GM12891 (cell line): Measurements from ENCODE around the gene CBLB.
A peak's percentile ranks its signal among the peaks of the same experiment; 100 is the strongest.

Experiments
- DNase-seq: peaks from one replicate; pipeline ENCODE4 v3.0.0; 2011; ENCODE audit warnings: low spot score; ENCODE audit not compliant: insufficient read length
- FAIRE-seq: peaks from 2 replicates; lab custom pipeline; 2011; peaks lifted over from hg19 to GRCh38; lab: Jason Lieb, UNC
- PAX5 ChIP-seq: IDR thresholded peaks from 2 replicates; pipeline ENCODE4 v1.6.1; 2011; ENCODE audit warnings: low read length, moderate library complexity, mild to moderate bottlenecking; ENCODE audit not compliant: insufficient read depth, severe bottlenecking
- POLR2A ChIP-seq: IDR thresholded peaks from 2 replicates; pipeline ENCODE4 v1.6.1; 2011; ENCODE audit warnings: low read depth, low read length, control low read depth
- POLR2AphosphoS5 ChIP-seq: IDR thresholded peaks from 2 replicates; pipeline ENCODE4 v1.6.1; 2011; ENCODE audit warnings: low read depth, low read length, control low read depth
- POU2F2 ChIP-seq: IDR thresholded peaks from 2 replicates; pipeline ENCODE4 v1.6.1; 2011; ENCODE audit warnings: low read depth, mild to moderate bottlenecking, control low read depth, low read length, moderate library complexity
- SPI1 ChIP-seq: IDR thresholded peaks from 2 replicates; pipeline ENCODE4 v1.6.1; 2011; ENCODE audit warnings: low read depth, low read length, control low read depth
- TAF1 ChIP-seq: IDR thresholded peaks from 2 replicates; pipeline ENCODE4 v1.6.1; 2011; ENCODE audit warnings: low read depth, low read length, control low read depth

The CBLB gene

DNA sequence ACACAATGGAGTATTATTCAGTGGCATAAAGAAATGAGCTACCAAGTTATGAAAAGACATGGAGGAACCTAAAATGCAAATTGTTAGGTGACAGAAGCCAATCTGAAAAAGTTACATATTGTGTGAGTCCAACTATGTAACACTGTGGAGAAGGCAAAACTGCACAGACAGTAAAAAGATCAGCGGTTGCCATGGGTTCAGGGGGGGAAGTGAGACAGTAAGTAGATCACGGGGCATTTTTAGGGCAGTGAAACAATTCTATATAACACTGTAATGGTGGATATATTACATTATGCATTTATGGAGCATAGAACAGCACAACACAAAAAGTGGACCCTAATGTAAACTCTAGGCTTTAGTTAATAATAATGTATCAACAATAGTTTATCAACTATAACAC, 17.6 kb downstream of the CBLB start:
- FAIRE-seq (peak; percentile 52), DNase-seq (no peak)
- TF ChIP-seq POLR2AphosphoS5 = no peak
- no peak for TF ChIP-seq TAF1
- no peak for TF ChIP-seq POU2F2
- no peak for TF ChIP-seq PAX5
- TF ChIP-seq SPI1 = peak; percentile 81
- TF ChIP-seq POLR2A = no peak

DNA sequence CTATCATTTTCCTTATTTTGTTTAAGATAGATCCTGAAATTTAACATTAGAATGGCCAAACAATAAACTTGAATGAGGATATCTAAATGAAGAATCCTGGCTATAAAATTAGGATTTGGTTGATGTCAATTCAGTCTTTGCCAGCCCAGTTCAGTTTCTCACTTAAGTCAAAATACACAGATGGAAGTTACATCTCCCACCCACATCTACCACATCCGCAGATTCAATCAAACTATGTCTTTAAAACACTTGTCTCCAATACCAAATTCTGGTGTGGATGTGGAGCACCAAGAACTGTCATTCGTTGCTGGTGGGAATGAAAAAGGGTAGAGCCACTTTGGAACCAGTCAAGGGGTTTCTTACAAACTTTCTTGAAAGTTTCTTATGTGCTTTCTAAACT, 18.2 kb downstream of the CBLB start:
- DNase-seq (no peak), FAIRE-seq (no peak)
- TF ChIP-seq SPI1 = no peak
- no peak for TF ChIP-seq TAF1
- TF ChIP-seq POLR2A = no peak
- TF ChIP-seq POLR2AphosphoS5 = no peak
- TF ChIP-seq PAX5 = no peak
- TF ChIP-seq POU2F2 = no peak

GRCh38 chr3:105848821-105849220, 20.0 kb downstream of the CBLB start:
- DNase-seq = no peak
- FAIRE-seq = no peak

DNA sequence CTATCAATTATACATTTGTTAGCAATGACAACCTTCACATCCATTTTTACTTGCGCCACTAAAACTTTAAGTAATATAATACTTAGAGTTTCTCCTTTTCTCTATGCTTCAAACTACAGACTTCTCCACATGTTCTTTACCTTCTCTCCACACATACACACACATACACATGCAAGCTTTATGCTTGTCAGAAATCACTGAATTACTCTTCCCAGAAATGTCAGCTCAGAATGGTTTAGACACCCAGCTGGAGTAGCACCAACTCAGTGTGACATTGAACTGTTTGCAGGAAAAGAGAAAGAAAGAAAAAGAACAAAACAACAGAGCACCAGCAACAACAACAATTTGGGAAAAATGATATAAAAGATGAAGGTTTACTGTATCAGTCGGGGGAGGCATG, 20.9 kb downstream of the CBLB start:
- FAIRE-seq (no peak), DNase-seq (no peak)
- TF ChIP-seq TAF1 (no peak), POU2F2 (no peak), PAX5 (no peak), POLR2AphosphoS5 (no peak), SPI1 (no peak), POLR2A (no peak)

More at GRCh38 chr3:105848821-105849220, 20.0 kb downstream of the CBLB start:
- no peak for TF ChIP-seq TAF1
- TF ChIP-seq SPI1 = no peak
- no peak for TF ChIP-seq POLR2A
- TF ChIP-seq PAX5 = no peak
- TF ChIP-seq POLR2AphosphoS5 = no peak
- no peak for TF ChIP-seq POU2F2

GRCh38 chr3:105847452-105847851, 21.4 kb downstream of the CBLB start:
- no peak for TF ChIP-seq PAX5
- TF ChIP-seq POLR2AphosphoS5 = no peak
- TF ChIP-seq SPI1 = no peak
- no peak for TF ChIP-seq TAF1
- TF ChIP-seq POLR2A = no peak
- TF ChIP-seq POU2F2 = no peak
- FAIRE-seq (no peak), DNase-seq (no peak)

DNA sequence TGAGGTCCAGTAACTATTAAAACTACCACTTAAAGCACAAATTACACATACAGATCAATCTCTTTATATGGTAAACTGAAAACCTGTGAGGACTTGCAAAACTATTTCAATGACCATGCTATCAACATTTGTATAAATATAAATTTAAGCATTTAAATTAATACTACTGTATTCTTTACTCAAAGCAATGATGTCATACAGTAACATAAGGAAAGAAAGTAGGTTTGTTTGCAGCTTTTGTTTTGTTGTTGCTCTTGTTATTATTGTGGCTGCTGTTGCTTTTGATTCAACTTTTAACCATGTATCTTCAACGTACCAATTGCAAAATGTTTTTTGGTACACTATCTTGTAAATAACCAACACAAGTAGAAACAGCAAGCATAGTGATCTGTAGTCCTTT, 22.0 kb downstream of the CBLB start:
- peak; percentile 66 for FAIRE-seq
- no peak for TF ChIP-seq SPI1
- no peak for TF ChIP-seq TAF1
- no peak for TF ChIP-seq POLR2A
- TF ChIP-seq PAX5 = no peak
- no peak for TF ChIP-seq POLR2AphosphoS5
- no peak for TF ChIP-seq POU2F2
- DNase-seq = no peak

DNA sequence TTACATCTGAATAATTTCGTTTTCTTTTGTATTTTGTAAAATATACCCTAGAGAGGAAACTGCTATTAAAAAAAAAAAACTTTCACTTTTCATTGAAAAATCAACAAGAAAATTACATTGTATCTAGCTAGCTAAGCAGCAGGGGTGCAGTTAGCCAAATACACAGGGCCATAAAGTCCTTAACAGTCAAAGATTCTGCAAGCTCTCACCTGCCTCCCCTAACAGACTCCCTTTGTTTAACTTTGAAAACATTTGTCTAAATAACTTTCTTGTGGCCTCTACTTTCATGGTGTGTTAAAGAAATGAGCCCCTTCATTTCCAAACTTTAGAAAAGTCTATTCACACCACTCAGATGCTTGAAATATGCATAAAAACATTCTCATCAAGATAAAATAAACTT, 23.3 kb downstream of the CBLB start:
- no peak for DNase-seq
- no peak for FAIRE-seq

DNA sequence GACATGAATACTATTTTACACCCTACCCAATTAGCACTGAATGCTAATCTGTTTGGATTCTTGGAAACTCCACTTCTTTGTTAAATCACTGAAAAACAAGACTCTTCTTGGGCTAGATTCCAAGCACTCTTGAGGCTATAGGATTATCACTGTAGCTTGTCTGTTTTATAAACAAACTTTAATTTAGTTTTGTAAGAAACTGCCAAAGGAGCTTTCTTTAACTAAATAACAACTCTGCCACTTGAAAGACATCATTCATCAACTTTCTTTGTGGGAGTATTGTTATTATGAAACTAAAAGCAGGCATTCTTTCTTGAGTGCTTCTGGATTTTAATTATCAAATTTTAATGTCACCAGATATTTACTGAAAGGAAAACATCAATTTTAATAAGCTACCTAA, 24.1 kb downstream of the CBLB start:
- no peak for DNase-seq
- no peak for FAIRE-seq
- TF ChIP-seq SPI1 (no peak), POLR2A (no peak), POLR2AphosphoS5 (no peak), POU2F2 (no peak), PAX5 (no peak), TAF1 (no peak)

More for the DNA sequence above, 23.3 kb downstream of the CBLB start:
- TF ChIP-seq POU2F2 (no peak), POLR2AphosphoS5 (no peak), PAX5 (no peak), SPI1 (no peak), TAF1 (no peak), POLR2A (no peak)

- no peak for DNase-seq
- no peak for FAIRE-seq
- TF ChIP-seq SPI1 (no peak), POLR2A (peak; percentile 54; the same call in 1 of the 2 replicates)
These were observed 24.8 kb downstream of the CBLB start for GRCh38 chr3:105843994-105844393.

DNA sequence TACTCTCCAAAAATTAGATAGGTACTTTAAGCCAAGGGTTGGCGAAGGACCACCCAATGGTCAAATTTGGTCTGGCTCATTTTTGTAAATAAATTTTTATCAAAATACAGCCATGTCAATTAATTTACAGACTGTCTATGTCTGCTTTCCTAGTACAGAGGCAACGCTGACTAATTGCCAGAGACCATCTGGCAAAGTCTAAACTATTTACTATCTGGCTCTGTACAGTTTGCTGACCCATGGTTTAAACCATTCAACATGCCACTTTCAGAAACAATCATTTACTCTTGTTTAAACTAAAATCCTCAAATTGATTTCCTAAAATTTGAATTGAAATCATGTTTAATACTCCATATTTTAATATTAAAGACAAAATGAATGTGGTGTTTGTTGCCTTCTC, 25.9 kb downstream of the CBLB start:
- TF ChIP-seq POLR2A = no peak
- TF ChIP-seq POU2F2 = no peak
- no peak for TF ChIP-seq POLR2AphosphoS5
- TF ChIP-seq SPI1 = no peak
- no peak for TF ChIP-seq TAF1
- no peak for TF ChIP-seq PAX5
- FAIRE-seq (no peak), DNase-seq (no peak)

DNA sequence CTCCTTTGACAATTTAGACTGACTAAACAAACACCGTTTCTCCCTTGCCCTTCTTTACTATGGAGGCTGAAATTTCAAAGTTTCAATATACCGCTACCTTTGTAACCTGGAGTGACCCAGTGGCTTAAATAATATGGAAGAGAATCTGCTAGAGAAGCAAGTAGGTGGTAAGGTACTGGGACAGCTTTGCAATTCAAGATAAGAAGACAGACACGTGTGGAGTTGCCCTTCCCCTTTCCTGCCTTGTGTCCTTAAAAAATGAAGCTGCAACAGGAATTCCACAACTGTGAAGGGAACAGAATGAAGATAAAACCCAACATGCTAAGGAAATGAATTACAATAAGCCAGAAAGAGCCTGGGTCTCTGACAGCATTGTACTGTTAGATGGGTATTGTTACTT, 26.4 kb downstream of the CBLB start:
- DNase-seq (no peak), FAIRE-seq (no peak)
- TF ChIP-seq PAX5 (no peak), POU2F2 (no peak), POLR2A (no peak), TAF1 (no peak), POLR2AphosphoS5 (no peak), SPI1 (no peak)
